Muscle layer of colon (tissue), 2 donors: ENCODE data around the gene UNK.

Experiments used
- H3K27ac ChIP-seq: one replicate; pipeline ENCODE4 v1.7.0; 2013; ENCODE audit warnings: low read depth, mild to moderate bottlenecking, low read length, moderate library complexity
- H3K27me3 ChIP-seq, 2 donors: one replicate each; pipeline ENCODE4 v1.7.0; 2013; ENCODE audit warnings: low read length in 2 of 2, mild to moderate bottlenecking in 2 of 2; ENCODE audit not compliant: insufficient read depth in 2 of 2, control insufficient read depth in 1 of 2
- H3K36me3 ChIP-seq: one replicate; pipeline ENCODE4 v1.7.0; 2013; ENCODE audit warnings: mild to moderate bottlenecking, low read length; ENCODE audit not compliant: insufficient read depth
- H3K4me1 ChIP-seq: one replicate; pipeline ENCODE4 v1.7.0; 2013; ENCODE audit warnings: mild to moderate bottlenecking, low read length; ENCODE audit not compliant: insufficient read depth
- H3K4me3 ChIP-seq, 2 donors: one replicate each; pipeline ENCODE4 v1.7.0; 2013; ENCODE audit warnings: low read length in 2 of 2, low read depth in 1 of 2, mild to moderate bottlenecking in 1 of 2, moderate library complexity in 1 of 2
- H3K9ac ChIP-seq: one replicate; pipeline ENCODE4 v1.7.0; 2013; ENCODE audit warnings: low read length
- H3K9me3 ChIP-seq: one replicate; pipeline ENCODE4 v1.7.0; 2013; ENCODE audit warnings: mild to moderate bottlenecking, low read length
- donor health status: abdominal sarcoma.
- donor health status: Adenocarcinoma of cecum.

The UNK gene

DNA sequence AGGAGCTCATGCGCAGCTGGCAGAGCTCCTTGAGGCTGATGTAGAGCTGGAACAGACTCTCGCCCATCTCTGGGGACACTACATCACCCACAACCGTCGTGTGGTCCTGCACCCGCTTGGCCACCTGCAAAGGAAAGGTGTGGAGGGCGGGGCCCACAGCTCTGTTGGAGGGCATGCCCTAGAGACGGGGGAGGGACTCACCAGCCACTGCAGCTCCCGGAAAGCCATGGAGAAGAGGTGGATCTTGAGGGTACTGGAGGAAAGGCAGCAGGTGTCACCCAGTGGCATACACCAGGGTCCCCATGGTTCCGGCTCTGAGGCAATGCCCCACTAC lies 51.0 kb downstream of the UNK start:
- Histone ChIP-seq H3K9me3 (no peaks in the 10 kb centered on the region), H3K27ac (no peak overlapping the region), H3K27me3 (no peaks in the 10 kb centered on the region), H3K36me3 (peaks cover 15% of the 10 kb centered on the region), H3K4me1 (peaks cover 10% of the 10 kb centered on the region), H3K9ac (no peak overlapping the region), H3K4me3 (no peak overlapping the region)

DNA sequence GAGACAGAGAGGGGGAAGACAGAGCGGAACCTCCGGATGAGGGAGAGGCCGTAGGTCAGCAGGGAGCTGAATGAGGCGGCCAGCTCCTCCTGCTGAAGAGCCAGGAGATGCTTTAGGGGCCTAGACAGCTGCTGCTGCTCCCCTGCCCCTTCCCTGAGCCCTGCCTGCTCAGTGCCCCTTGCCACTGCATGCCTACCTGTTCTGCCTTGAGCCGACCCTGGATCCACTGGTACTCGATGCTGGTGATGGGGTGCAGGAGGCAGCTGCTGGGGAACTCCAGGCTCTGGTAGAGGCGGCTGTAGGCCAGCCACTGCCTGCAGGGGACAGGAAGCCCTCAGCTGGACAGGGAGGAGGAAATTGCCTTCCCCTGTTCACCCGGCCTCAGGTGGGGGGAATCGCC lies 52.0 kb downstream of the UNK start:
- no peak overlapping the region for H3K4me3 ChIP-seq
- H3K27ac ChIP-seq: no peak overlapping the region
- H3K4me1 ChIP-seq: peaks cover 10% of the 10 kb centered on the region
- peaks cover 15% of the 10 kb centered on the region for H3K36me3 ChIP-seq
- no peaks in the 10 kb centered on the region for H3K27me3 ChIP-seq
- no peak overlapping the region for H3K9ac ChIP-seq
- no peaks in the 10 kb centered on the region for H3K9me3 ChIP-seq

- Histone ChIP-seq H3K27me3 (no peaks in the 10 kb centered on the region), H3K4me3 (no peak overlapping the region), H3K9me3 (no peaks in the 10 kb centered on the region), H3K27ac (no peak overlapping the region), H3K36me3 (peaks cover 15% of the 10 kb centered on the region), H3K9ac (no peak overlapping the region), H3K4me1 (peaks cover 10% of the 10 kb centered on the region)
These were observed 53.3 kb downstream of the UNK start for GRCh38 chr17:75837899-75838298.

GRCh38 chr17:75838410-75838809 lies 53.8 kb downstream of the UNK start:
- H3K9me3 ChIP-seq: no peaks in the 10 kb centered on the region
- peaks cover 15% of the 10 kb centered on the region for H3K36me3 ChIP-seq
- H3K9ac ChIP-seq: no peak overlapping the region
- H3K27ac ChIP-seq: no peak overlapping the region
- no peak overlapping the region for H3K4me3 ChIP-seq
- peaks cover 10% of the 10 kb centered on the region for H3K4me1 ChIP-seq
- no peaks in the 10 kb centered on the region for H3K27me3 ChIP-seq

GRCh38 chr17:75839942-75840798 lies 55.6 kb downstream of the UNK start:
- Histone ChIP-seq H3K9me3 (no peaks in the 10 kb centered on the region), H3K36me3 (peaks cover 6% of the 10 kb centered on the region), H3K27me3 (no peaks in the 10 kb centered on the region), H3K4me3 (no peak overlapping the region), H3K4me1 (peaks cover 12% of the 10 kb centered on the region), H3K27ac (no peak overlapping the region), H3K9ac (no peak overlapping the region)

DNA sequence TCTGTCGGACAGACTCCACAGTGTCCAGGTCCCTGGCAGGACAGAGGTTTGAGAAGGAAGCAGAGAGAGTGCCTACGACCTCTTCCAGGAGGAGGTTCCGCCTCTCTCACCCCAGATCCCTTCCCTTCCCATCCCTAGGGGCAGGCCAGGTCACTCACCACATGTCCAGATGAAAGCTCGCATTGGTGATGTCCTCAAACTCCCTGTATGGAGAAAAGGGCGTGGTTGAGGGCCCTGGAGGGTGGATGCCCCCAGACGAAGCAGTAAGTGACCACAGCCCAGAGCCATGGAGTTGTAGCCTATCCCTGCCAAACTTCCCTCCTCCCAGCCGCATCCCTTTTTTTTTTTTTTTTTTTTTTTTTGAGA lies 56.2 kb downstream of the UNK start:
- Histone ChIP-seq H3K4me3 (no peak overlapping the region), H3K36me3 (peaks cover 9% of the 10 kb centered on the region), H3K9ac (no peak overlapping the region), H3K27me3 (no peaks in the 10 kb centered on the region), H3K4me1 (peaks cover 12% of the 10 kb centered on the region), H3K27ac (no peak overlapping the region), H3K9me3 (no peaks in the 10 kb centered on the region)

DNA sequence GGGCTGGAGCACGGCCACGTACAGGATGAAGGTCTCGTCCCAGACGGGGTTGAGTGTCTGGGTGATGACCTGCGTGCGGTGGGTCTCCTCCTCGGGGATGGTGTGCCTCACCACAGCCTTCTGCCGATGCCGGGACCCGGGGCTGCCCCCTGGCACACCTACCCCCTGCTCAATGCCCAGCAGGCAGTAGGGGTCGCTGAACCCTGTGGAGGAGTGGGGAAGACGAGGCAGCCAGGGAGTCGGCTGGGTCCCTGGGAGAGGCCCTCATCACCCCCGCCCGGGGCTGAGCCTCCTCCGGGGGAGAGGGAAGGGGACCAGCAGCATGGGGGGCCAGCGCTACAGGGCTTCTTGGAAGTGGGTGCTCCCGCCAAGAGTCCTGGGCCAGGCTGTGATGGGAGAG lies 57.8 kb downstream of the UNK start:
- Histone ChIP-seq H3K36me3 (peaks cover 19% of the 10 kb centered on the region), H3K4me3 (no peak overlapping the region), H3K9me3 (no peaks in the 10 kb centered on the region), H3K4me1 (peaks cover 17% of the 10 kb centered on the region), H3K27ac (no peak overlapping the region), H3K9ac (no peak overlapping the region), H3K27me3 (no peaks in the 10 kb centered on the region)

- Histone ChIP-seq H3K27ac (no peak overlapping the region), H3K9ac (no peak overlapping the region), H3K9me3 (no peaks in the 10 kb centered on the region), H3K4me1 (peaks cover 21% of the 10 kb centered on the region), H3K4me3 (no peak overlapping the region), H3K27me3 (no peaks in the 10 kb centered on the region), H3K36me3 (peaks cover 25% of the 10 kb centered on the region)
These were observed 58.5 kb downstream of the UNK start for GRCh38 chr17:75842963-75843576.

- H3K9ac ChIP-seq: no peak within 1 kb of the TSS
- H3K9me3 ChIP-seq: no peaks in the 10 kb centered on the region
- no peak within 1 kb of the TSS for H3K4me3 ChIP-seq
- peaks cover 25% of the 10 kb centered on the region for H3K4me1 ChIP-seq
- no peaks in the 10 kb centered on the region for H3K27me3 ChIP-seq
- H3K27ac ChIP-seq: peak within 1 kb of the TSS; percentile 43
- peaks cover 33% of the 10 kb centered on the region for H3K36me3 ChIP-seq
These were observed 59.2 kb downstream of the UNK start, which contains the start of gene UNC13D for GRCh38 chr17:75843577-75844529. UNC13D (minus strand) TSS chr17:75844404; CDS start chr17:75844337, 67 bp downstream.

DNA sequence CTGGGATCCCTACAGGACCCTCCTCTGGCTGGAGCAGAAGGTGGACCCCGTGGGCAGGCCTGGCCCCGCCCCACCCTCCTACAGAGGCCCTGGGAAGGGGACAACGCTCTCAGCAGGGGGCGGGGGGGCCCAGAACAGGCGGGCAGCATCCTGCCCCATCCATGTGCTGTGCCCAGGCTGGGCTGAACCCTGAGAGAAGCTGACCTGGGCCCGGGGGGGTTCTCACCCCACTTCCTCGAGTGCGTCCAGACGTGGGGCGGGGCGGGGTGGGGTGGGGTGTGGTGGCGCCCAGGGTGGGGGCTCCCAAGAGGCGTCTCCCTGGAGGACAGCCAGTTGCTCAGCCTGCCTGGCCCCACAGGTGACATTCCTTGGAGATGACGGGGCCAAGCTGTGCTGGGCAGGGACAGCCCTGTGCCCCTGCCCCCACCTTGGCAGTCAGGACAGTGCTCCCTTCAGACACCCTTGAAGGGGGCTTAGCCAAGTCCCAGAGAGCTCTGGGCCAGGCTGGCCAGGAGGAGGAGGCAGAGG lies 60.0 kb downstream of the UNK start:
- H3K4me1 ChIP-seq: peaks cover 29% of the 10 kb centered on the region
- H3K4me3 ChIP-seq: no peak overlapping the region
- no peak overlapping the region for H3K9ac ChIP-seq

More for the DNA sequence above, 60.0 kb downstream of the UNK start:
- Histone ChIP-seq H3K27me3 (no peaks in the 10 kb centered on the region), H3K9me3 (no peaks in the 10 kb centered on the region), H3K36me3 (peaks cover 41% of the 10 kb centered on the region), H3K27ac (peak overlapping the region; percentile 43)
